Neutrophil (primary cell): Measurements from ENCODE around the gene VTI1B.

ENCODE experiments used
- H3K27ac ChIP-seq: fragments of 200-600 bp; sonication (generic); 2 replicates; pipeline ENCODE4 v1.5.1; 2016; ENCODE audit warnings: mild to moderate bottlenecking, moderate library complexity
- H3K27me3 ChIP-seq: fragments of 200-600 bp; sonication (generic); 2 replicates; pipeline ENCODE4 v1.6.0; 2016; ENCODE audit warnings: mild to moderate bottlenecking
- H3K36me3 ChIP-seq: fragments of 200-600 bp; sonication (generic); 2 replicates; pipeline ENCODE4 v1.5.1; 2017
- H3K4me1 ChIP-seq, 2 experiments: fragments of 200-600 bp in 1 of 2; sonication (generic) in 1 of 2; 1 replicate in 1 of 2; 2 replicates in 1 of 2; pipeline versions ENCODE4 v1.5.1 to v1.6.1; 2013 to 2016; ENCODE audit warnings: low read depth in 1 of 2, low read length in 1 of 2, mild to moderate bottlenecking in 1 of 2, moderate library complexity in 1 of 2; ENCODE audit not compliant: control insufficient read depth in 1 of 2, insufficient read depth in 1 of 2
- H3K4me3 ChIP-seq, 2 experiments: fragments of 200-600 bp in 1 of 2; sonication (generic) in 1 of 2; 1 replicate in 1 of 2; 2 replicates in 1 of 2; pipeline ENCODE4 v1.5.1; 2013 to 2016; ENCODE audit warnings: low read depth in 1 of 2, low read length in 1 of 2, mild to moderate bottlenecking in 1 of 2, moderate library complexity in 1 of 2
- H3K9me3 ChIP-seq: fragments of 200-600 bp; sonication (generic); 2 replicates; pipeline ENCODE4 v1.5.1; 2016
- CTCF ChIP-seq: fragments of 200-600 bp; sonication (generic); IDR thresholded peaks from 2 replicates; pipeline ENCODE4 v1.5.1; 2016; ENCODE audit warnings: antibody characterized with exemption

VTI1B gene

DNA sequence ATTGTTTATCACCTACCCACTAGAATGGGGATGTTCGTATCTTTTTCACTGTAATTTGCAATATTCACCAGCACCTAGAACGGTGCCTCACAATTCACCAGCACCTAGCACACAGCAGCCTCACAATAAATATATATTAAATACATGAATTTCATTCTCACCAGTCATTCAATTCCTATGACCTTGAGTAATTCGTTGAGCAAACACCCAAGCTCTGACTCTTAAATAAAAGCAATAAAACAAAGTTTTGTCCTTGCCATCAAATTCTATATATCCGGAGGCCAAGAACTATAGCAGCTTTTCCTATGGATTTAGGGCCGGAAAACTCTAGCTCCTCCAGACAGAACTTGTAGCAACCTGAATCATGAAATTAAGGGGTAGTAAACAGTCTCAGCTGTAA lies 981 bp downstream of the VTI1B start:
- H3K36me3 ChIP-seq, result peaks cover 4% of the 10 kb centered on the region
- no peak for TF ChIP-seq CTCF
- peak overlapping the region; percentile 85 to 91 for H3K4me3 ChIP-seq
- H3K4me1 ChIP-seq, result peaks cover 22 to 24% of the 10 kb centered on the region in 2 experiments
- no peaks in the 10 kb centered on the region for H3K27me3 ChIP-seq
- H3K9me3 ChIP-seq, result no peaks in the 10 kb centered on the region
- no peak overlapping the region for H3K27ac ChIP-seq

DNA sequence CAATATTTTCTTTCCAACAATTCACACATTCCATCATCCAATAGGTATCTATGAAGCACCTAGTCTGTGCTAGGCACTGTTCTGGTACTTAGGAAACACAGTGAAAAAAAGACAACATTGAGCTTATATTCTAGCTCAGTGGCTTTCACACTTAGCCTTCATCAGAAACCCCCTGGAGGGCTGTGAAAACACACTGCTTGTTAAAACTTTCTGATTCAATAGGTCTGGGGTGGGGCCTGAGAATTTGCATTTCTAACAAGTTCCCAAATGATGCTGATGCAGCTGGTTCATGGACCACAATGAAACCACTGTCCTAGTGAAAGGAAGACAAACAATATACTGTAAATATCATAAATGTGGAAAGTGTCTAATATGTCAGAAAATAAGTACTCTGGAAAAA lies 5.9 kb downstream of the VTI1B start:
- no peak for TF ChIP-seq CTCF
- no peaks in the 10 kb centered on the region for H3K27me3 ChIP-seq
- H3K9me3 ChIP-seq, result no peaks in the 10 kb centered on the region
- H3K4me3 ChIP-seq, result no peak overlapping the region
- H3K4me1 ChIP-seq, result peaks cover 10 to 27% of the 10 kb centered on the region in 2 experiments
- no peak overlapping the region for H3K27ac ChIP-seq
- no peaks in the 10 kb centered on the region for H3K36me3 ChIP-seq

DNA sequence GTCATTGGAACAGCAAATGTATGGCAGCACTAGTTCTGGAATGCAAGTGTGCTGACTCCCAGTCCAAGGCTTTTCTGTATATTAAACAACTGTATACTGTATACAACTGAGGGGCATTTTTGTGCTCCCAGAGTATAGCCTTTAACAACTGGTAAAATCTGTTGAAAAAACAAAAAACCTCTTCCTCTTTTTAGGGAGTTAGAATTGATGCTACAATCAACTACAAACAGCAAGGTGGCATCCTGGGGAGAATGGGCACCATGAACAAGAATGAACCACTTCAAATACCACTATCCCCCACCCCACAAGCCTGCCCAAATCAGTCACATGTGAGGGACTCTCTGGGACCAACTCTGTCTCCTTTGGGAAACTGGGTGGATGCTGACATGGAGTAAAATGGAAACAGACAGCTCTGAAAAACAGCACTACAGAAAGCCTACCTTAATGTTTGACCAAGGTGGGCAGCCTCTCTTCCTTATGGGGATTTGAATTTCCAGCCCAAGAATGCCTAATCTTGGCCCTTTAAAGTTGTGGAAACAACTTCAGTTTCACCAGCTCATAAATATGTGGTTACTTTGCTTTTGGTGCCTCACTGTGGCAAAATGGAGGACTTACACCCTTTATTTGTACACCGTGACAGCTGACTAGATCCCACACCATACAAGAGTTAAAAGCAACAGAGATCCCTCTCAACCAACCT lies 7.5 kb downstream of the VTI1B start:
- Histone ChIP-seq H3K27ac (peak overlapping the region; percentile 46), H3K4me3 (no peak overlapping the region), H3K4me1 (peaks cover 0 to 16% of the 10 kb centered on the region in 2 experiments), H3K36me3 (no peaks in the 10 kb centered on the region), H3K9me3 (no peaks in the 10 kb centered on the region), H3K27me3 (no peaks in the 10 kb centered on the region)
- no peak for TF ChIP-seq CTCF

DNA sequence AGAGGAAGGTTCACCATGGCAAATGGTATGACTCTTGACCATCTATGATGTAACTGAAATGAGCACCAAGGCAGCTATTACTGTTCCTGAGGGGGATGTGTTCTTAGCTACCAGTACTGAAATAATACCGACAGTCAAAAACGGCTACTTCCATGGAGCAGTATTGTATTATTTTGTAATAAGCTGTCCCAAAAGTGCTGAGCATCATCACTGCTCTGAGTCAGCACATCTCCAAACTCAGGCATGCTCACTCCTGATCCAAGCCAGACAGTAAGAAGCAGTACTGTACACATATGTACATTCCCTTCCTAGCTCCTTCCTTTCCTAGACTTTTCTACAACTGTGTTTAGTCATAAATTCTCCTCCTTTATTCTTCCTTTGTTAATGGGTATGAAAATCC lies 8.6 kb downstream of the VTI1B start:
- Histone ChIP-seq H3K27me3 (no peaks in the 10 kb centered on the region), H3K27ac (peak overlapping the region; percentile 46), H3K36me3 (no peaks in the 10 kb centered on the region), H3K4me1 (peaks cover 0 to 16% of the 10 kb centered on the region in 2 experiments), H3K9me3 (no peaks in the 10 kb centered on the region), H3K4me3 (no peak overlapping the region)
- TF ChIP-seq CTCF, result no peak

DNA sequence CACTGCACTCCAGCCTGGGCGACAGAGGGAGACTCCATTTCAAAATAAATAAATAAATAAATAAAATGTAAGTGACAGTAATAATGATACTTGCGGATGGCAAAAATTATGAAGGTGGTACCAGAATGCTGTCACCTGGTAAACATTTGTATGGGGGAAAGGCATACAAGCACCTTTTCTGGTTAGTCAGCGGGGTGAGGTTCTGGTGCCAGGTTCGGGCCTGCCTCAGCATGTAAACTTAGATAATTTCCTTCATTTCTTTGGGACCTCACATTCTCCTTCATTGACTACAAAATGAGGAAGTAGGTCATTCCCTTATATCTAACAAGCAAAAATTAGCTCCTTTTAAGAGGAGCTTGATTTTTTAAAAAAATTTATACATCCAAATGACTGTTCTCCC lies 10.8 kb downstream of the VTI1B start:
- no peaks in the 10 kb centered on the region for H3K27me3 ChIP-seq
- no peaks in the 10 kb centered on the region for H3K9me3 ChIP-seq
- no peak for TF ChIP-seq CTCF
- H3K4me3 ChIP-seq, result no peak overlapping the region
- peaks cover 12% of the 10 kb centered on the region for H3K36me3 ChIP-seq
- H3K27ac ChIP-seq, result no peak overlapping the region
- peaks cover 0 to 16% of the 10 kb centered on the region in 2 experiments for H3K4me1 ChIP-seq
